Fibroblast of mammary gland (primary cell): Measurements from ENCODE around the gene GANAB.

Experiments
- DNase-seq: peaks from one replicate; pipeline ENCODE4 v3.0.0-alpha.2; 2010; ENCODE audit warnings: low read depth
- H3K4me3 ChIP-seq: 2 replicates; pipeline ENCODE4 v1.5.1; 2011; ENCODE audit warnings: low read depth, mild to moderate bottlenecking, low read length, moderate library complexity; ENCODE audit not compliant: control insufficient read depth
- CTCF ChIP-seq: conservative IDR thresholded peaks from 2 replicates; pipeline ENCODE4 v1.5.1; 2011; ENCODE audit warnings: low read depth, low read length, inconsistent platforms; ENCODE audit not compliant: control insufficient read depth, insufficient read depth

GANAB gene

GRCh38 chr11:62646825-62647608 lies 604 bp upstream of the GANAB start:
- no peak overlapping the region for H3K4me3 ChIP-seq
- TF ChIP-seq CTCF = no peak

GRCh38 chr11:62645671-62645945 lies 805 bp downstream of the GANAB start:
- H3K4me3 ChIP-seq = peak overlapping the region; percentile 82
- no peak for DNase-seq
- TF ChIP-seq CTCF = no peak

More at GRCh38 chr11:62646825-62647608, 604 bp upstream of the GANAB start:
- DNase-seq = no peak

GRCh38 chr11:62644220-62644619 lies 2.2 kb downstream of the GANAB start:
- no peak overlapping the region for H3K4me3 ChIP-seq
- TF ChIP-seq CTCF = no peak
- no peak for DNase-seq

- H3K4me3 ChIP-seq = no peak overlapping the region
- DNase-seq = no peak
- no peak for TF ChIP-seq CTCF
These were observed 13.9 kb downstream of the GANAB start for GRCh38 chr11:62632492-62632891.

- peak; percentile 13 for TF ChIP-seq CTCF
- H3K4me3 ChIP-seq = no peak overlapping the region
- DNase-seq = no peak
These were observed 18.7 kb downstream of the GANAB start for GRCh38 chr11:62627713-62628112.

GRCh38 chr11:62622476-62623089 lies 23.8 kb downstream of the GANAB start:
- no peak for TF ChIP-seq CTCF
- no peak for DNase-seq
- no peak overlapping the region for H3K4me3 ChIP-seq
